ENCODE results near the gene MXRA7. TPM values are rescaled to one million over a fixed set of nuclear protein-coding genes. Genes with fewer than 3 reads are reported as not detected.

Gene MXRA7
- total RNA-seq, result 194 and 211 TPM in 2 replicates

GRCh38 chr17:76710863-76711611 is at the start of gene MXRA7:
TSS of gene MXRA7 (minus strand) at chr17:76710965. CDS start at chr17:76710946, 19 bp downstream.

GRCh38 chr17:76737676-76738467 is 27.1 kb upstream of the MXRA7 start, which contains the start of gene MFSD11:
TSS of gene MFSD11 (plus strand) at chr17:76738119. CDS start at chr17:76738353, 234 bp downstream.

GRCh38 chr17:76737082-76737675 is 26.4 kb upstream of the MXRA7 start, which contains the start of gene SRSF2:
TSS of gene SRSF2 (minus strand) at chr17:76737331. CDS start at chr17:76737160, 171 bp downstream.

GRCh38 chr17:76726776-76727718 is 16.3 kb upstream of the MXRA7 start, which contains the start of gene METTL23:
TSS of gene METTL23 (plus strand) at chr17:76726839. CDS start at chr17:76729711, 2,872 bp downstream.

GRCh38 chr17:76726231-76726775 is 15.5 kb upstream of the MXRA7 start, which contains the start of gene JMJD6:
TSS of gene JMJD6 (minus strand) at chr17:76726606. CDS start at chr17:76726475, 131 bp downstream.

GRCh38 chr17:76643553-76644148 is 67.1 kb downstream of the MXRA7 start, which contains the start of gene ST6GALNAC1:
TSS of gene ST6GALNAC1 (minus strand) at chr17:76643757. CDS start at chr17:76643638, 119 bp downstream.

Small RNAs within 50 kb of the gene (small RNA-seq; reads per million reads assigned to genes)
- gene AC005837.3 (ENCODE audit: low replicate concordance), result not detected
- not detected for gene RF02271 (ENCODE audit: low replicate concordance)
- gene RNU6-227P (ENCODE audit: low replicate concordance), result 0.13 reads per million
- not detected for gene RNU6-97P (ENCODE audit: low replicate concordance)
- gene RNY4P36 (ENCODE audit: low replicate concordance), result 0.29 reads per million

Other genes with a start within 250 kb of the MXRA7 start
- gene AANAT, start 243.4 kb downstream of the MXRA7 start, total RNA-seq, result not detected in 2 replicates
- 34.4 and 40.2 TPM in 2 replicates for gene RHBDF2, start 209.5 kb downstream of the MXRA7 start, total RNA-seq
- gene CYGB, start 173.3 kb downstream of the MXRA7 start, total RNA-seq, result 73.5 and 104 TPM in 2 replicates
- 3.5 and 4.3 TPM in 2 replicates for gene PRCD, start 170.9 kb downstream of the MXRA7 start, total RNA-seq
- gene ST6GALNAC2, start 125.1 kb downstream of the MXRA7 start, total RNA-seq, result 1.3 and 2.6 TPM in 2 replicates
- not detected in 2 replicates for gene ST6GALNAC1, start 67.2 kb downstream of the MXRA7 start, total RNA-seq
- gene JMJD6, start 15.6 kb upstream of the MXRA7 start, total RNA-seq, result 24.2 and 37.0 TPM in 2 replicates
- gene METTL23, start 15.9 kb upstream of the MXRA7 start, total RNA-seq, result 17.7 and 25.5 TPM in 2 replicates
- gene SRSF2, start 26.4 kb upstream of the MXRA7 start, total RNA-seq, result 122 and 305 TPM in 2 replicates
- gene MFSD11, start 27.2 kb upstream of the MXRA7 start, total RNA-seq, result 28.9 and 56.1 TPM in 2 replicates
- gene MGAT5B, start 157.4 kb upstream of the MXRA7 start, total RNA-seq, result 0.22 and 0.86 TPM in 2 replicates